KMS-11 (cell line): ENCODE results near the gene CCDC3.

ENCODE experiments used
- H2AFZ ChIP-seq: fragments of 200-600 bp; sonication (generic); 2 replicates; pipeline ENCODE4 v1.6.1; 2016; ENCODE audit warnings: antibody characterized with exemption, mixed run types, low read depth
- H3K27ac ChIP-seq: fragments of 200-600 bp; sonication (generic); 2 replicates; pipeline ENCODE4 v1.6.1; 2016; ENCODE audit warnings: mild to moderate bottlenecking, mixed run types
- H3K27me3 ChIP-seq: fragments of 200-600 bp; sonication (generic); 2 replicates; pipeline ENCODE4 v1.6.1; 2017; ENCODE audit warnings: mild to moderate bottlenecking, low read depth, mixed run types, moderate library complexity; ENCODE audit not compliant: insufficient read depth
- H3K36me3 ChIP-seq: fragments of 200-600 bp; sonication (generic); 2 replicates; pipeline ENCODE4 v1.6.1; 2017; ENCODE audit warnings: mild to moderate bottlenecking, mixed run types; ENCODE audit not compliant: insufficient read depth
- H3K4me1 ChIP-seq: fragments of 200-600 bp; sonication (generic); 2 replicates; pipeline ENCODE4 v1.6.1; 2016; ENCODE audit warnings: mild to moderate bottlenecking, low read depth, mixed run types; ENCODE audit not compliant: poor library complexity, severe bottlenecking
- H3K4me2 ChIP-seq: fragments of 200-600 bp; sonication (generic); 2 replicates; pipeline ENCODE4 v1.7.0; 2016; ENCODE audit warnings: mild to moderate bottlenecking, mixed run types
- H3K4me3 ChIP-seq: fragments of 200-600 bp; sonication (generic); IDR thresholded peaks from 2 replicates; pipeline ENCODE4 v1.6.1; 2017; ENCODE audit warnings: low read depth, low read length, mixed read lengths; ENCODE audit not compliant: insufficient read depth
- H3K79me2 ChIP-seq: fragments of 200-600 bp; sonication (generic); 2 replicates; pipeline ENCODE4 v1.6.1; 2016; ENCODE audit warnings: low read depth, mixed run types; ENCODE audit not compliant: insufficient read depth
- H3K9ac ChIP-seq: fragments of 200-600 bp; sonication (generic); 2 replicates; pipeline ENCODE4 v1.6.1; 2016; ENCODE audit warnings: mild to moderate bottlenecking, mixed run types
- H4K20me1 ChIP-seq: fragments of 200-600 bp; sonication (generic); 2 replicates; pipeline ENCODE4 v1.6.1; 2016; ENCODE audit warnings: mild to moderate bottlenecking, mixed run types; ENCODE audit not compliant: insufficient read depth
- TF ChIP-seq, protein P1 (sequence below): fragments of 200-600 bp; sonication (generic); conservative IDR thresholded peaks from 2 replicates; pipeline ENCODE4 v1.6.1; 2017; ENCODE audit warnings: low read depth, mild to moderate bottlenecking, antibody characterized with exemption, low read length, moderate library complexity, mixed read lengths

CCDC3 gene

DNA sequence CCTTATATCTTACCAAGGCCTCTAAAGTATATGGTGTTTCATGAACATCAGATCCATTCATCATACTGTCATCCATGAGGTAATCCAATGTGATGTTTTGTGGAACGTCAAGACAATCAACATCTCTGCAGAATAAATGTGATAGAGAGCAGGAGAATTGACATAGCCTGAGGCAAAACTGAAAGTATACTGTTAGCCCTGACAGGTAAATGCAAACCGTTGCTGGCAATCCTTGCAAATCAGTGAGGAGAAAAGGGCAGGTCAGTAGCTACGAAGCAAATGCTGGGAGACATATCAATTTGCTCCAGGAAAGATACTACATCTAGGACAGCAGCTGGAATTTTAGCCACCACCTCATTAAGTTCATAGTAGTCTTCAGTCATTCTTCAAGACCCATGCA lies 4.5 kb upstream of the CCDC3 start:
- Histone ChIP-seq H3K4me1 (no peaks in the 10 kb centered on the region), H3K36me3 (no peaks in the 10 kb centered on the region), H3K27ac (no peak overlapping the region), H3K79me2 (no peaks in the 10 kb centered on the region), H2AFZ (no peak overlapping the region), H3K4me2 (no peak overlapping the region), H4K20me1 (no peaks in the 10 kb centered on the region), H3K27me3 (no peaks in the 10 kb centered on the region), H3K9ac (no peak overlapping the region), H3K4me3 (no peak overlapping the region)
- TF ChIP-seq, protein P1, sequence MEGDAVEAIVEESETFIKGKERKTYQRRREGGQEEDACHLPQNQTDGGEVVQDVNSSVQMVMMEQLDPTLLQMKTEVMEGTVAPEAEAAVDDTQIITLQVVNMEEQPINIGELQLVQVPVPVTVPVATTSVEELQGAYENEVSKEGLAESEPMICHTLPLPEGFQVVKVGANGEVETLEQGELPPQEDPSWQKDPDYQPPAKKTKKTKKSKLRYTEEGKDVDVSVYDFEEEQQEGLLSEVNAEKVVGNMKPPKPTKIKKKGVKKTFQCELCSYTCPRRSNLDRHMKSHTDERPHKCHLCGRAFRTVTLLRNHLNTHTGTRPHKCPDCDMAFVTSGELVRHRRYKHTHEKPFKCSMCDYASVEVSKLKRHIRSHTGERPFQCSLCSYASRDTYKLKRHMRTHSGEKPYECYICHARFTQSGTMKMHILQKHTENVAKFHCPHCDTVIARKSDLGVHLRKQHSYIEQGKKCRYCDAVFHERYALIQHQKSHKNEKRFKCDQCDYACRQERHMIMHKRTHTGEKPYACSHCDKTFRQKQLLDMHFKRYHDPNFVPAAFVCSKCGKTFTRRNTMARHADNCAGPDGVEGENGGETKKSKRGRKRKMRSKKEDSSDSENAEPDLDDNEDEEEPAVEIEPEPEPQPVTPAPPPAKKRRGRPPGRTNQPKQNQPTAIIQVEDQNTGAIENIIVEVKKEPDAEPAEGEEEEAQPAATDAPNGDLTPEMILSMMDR, result no peak

DNA sequence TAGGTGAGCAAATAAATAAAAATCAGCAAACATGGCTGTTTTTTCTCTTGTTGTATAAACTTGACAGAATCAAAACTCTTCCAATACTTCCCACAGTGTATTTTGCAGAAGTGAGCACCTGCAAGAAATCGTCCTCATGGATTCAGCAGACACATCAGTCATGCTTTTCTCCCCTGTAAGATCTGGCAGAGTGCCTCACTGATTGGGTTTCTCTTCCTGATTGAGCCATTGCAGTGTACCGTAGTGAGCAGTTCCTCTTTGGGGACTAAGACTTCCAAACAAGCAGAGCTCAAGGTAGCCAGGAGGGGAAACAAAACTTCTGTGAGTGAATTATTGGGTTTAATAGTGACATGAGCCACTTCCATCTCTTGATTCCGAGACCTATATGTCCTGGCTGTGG lies 2.2 kb upstream of the CCDC3 start:
- TF ChIP-seq, protein P1, result no peak
- Histone ChIP-seq H3K4me2 (no peak overlapping the region), H2AFZ (no peak overlapping the region), H3K27me3 (no peaks in the 10 kb centered on the region), H3K9ac (no peak overlapping the region), H3K27ac (no peak overlapping the region), H4K20me1 (no peaks in the 10 kb centered on the region), H3K36me3 (no peaks in the 10 kb centered on the region), H3K4me3 (no peak overlapping the region), H3K4me1 (no peaks in the 10 kb centered on the region), H3K79me2 (no peaks in the 10 kb centered on the region)

DNA sequence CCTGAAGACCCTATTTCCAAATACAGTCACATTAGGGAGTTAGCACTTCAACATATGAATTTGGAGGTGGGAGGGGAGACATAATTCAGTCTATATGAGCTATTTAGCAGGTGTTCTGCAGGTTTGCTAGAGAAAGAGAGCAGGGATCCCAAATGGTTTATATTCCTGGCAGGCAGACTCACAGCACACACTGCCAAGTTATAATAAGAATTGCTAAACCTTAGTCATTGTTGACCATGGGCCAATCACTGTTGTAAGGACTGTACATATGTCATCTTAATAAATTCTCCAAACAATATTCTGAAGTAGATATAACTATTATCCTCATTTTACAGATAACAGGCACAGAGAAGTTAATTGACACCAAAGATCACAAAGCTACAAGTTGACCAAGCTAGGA lies 1.5 kb upstream of the CCDC3 start:
- Histone ChIP-seq H3K27ac (no peak overlapping the region), H3K27me3 (no peaks in the 10 kb centered on the region), H3K4me1 (no peaks in the 10 kb centered on the region), H2AFZ (no peak overlapping the region), H4K20me1 (no peaks in the 10 kb centered on the region), H3K79me2 (no peaks in the 10 kb centered on the region), H3K9ac (no peak overlapping the region), H3K36me3 (no peaks in the 10 kb centered on the region), H3K4me3 (no peak overlapping the region), H3K4me2 (no peak overlapping the region)
- TF ChIP-seq, protein P1, result no peak

DNA sequence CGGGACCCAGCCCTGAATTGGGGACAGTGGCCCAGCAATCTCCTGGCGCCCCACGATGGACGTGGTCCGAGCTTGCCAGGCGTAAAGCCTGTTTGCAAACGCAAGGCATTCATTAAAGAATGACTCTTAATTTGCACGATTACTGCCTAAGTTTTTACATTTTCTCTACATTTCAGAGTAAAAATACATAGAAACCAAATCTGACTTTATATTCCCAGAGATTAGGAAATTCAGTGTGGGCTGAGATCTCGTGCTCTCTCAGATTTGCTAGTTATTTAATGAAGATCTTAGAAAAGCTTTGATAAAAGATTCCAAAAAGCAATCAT lies 337 bp upstream of the CCDC3 start:
- Histone ChIP-seq H2AFZ (peak overlapping the region; percentile 35), H3K9ac (no peak overlapping the region), H3K4me3 (no peak overlapping the region), H3K27me3 (no peaks in the 10 kb centered on the region), H3K79me2 (no peaks in the 10 kb centered on the region), H3K4me2 (peak overlapping the region; percentile 50), H3K4me1 (no peaks in the 10 kb centered on the region), H4K20me1 (no peaks in the 10 kb centered on the region), H3K36me3 (no peaks in the 10 kb centered on the region), H3K27ac (no peak overlapping the region)
- TF ChIP-seq, protein P1, result no peak

DNA sequence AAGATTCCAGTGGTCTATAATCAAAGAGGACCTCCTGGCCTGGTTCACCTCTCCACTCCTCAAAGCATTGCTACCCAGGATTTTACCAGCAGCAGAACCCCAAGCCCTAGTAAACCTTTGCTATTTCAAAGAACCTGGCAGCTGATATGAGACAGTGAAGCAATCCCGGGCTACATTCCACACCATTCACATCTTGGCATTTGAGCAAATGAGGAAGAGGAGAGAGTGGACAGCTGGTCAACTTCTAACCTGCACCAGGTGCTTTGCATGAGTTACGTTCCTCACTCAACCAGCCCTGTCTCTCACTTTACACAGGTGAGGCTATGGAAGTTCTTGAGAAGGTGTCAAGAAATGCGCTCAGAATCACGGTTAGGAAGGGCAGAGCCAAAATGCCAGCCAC lies 1.1 kb downstream of the CCDC3 start:
- H2AFZ ChIP-seq, result no peak overlapping the region
- H3K9ac ChIP-seq, result no peak overlapping the region
- no peaks in the 10 kb centered on the region for H3K36me3 ChIP-seq
- H4K20me1 ChIP-seq, result no peaks in the 10 kb centered on the region
- H3K79me2 ChIP-seq, result no peaks in the 10 kb centered on the region
- H3K27ac ChIP-seq, result no peak overlapping the region
- no peaks in the 10 kb centered on the region for H3K27me3 ChIP-seq
- no peaks in the 10 kb centered on the region for H3K4me1 ChIP-seq
- no peak overlapping the region for H3K4me3 ChIP-seq
- no peak overlapping the region for H3K4me2 ChIP-seq
- TF ChIP-seq, protein P1, result no peak
